Activated naive CD8-positive, alpha-beta T cell treated with anti-CD3 and anti-CD28 coated beads, Interleukin-2, amount 50 U/mL, for 16 hours (primary cell): Measurements from ENCODE around the gene TOB2.

Experiments used
- DNase-seq: peaks from one replicate; pipeline ENCODE4 v3.0.0-alpha.2; 2020; ENCODE audit warnings: low read depth, low spot score

Gene TOB2

GRCh38 chr22:41387341-41387740, 59.3 kb downstream of the TOB2 start:
- DNase-seq: no peak

DNA sequence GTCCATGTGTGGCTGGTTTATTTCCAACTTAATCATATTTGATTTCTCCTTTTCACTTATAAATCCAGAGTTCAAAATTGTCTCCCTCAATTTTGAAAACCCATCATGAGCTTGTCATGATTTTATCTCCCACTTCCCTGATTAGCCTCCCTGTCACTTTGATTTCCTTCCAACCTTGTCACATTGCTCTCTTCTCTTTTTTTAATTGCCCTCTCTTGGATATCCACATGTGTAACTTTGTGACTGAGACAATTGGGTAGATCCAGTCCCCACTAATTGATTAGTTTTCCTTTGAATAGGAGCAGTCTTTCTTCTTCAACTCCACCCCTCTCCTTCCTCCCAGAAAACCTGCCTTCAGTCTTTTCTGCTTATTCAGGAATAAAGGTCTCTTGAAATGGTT, 62.5 kb downstream of the TOB2 start:
- no peak for DNase-seq
